HepG2 (cell line): ENCODE measurements around the gene STAB2. TPM values are rescaled to one million over a fixed set of nuclear protein-coding genes. Genes with fewer than 3 reads are reported as not detected.

Experiments
- BCLAF1 ChIP-seq: fragments of 450-650 bp; IDR thresholded peaks from 2 replicates; pipeline ENCODE4 v1.6.1; 2017; ENCODE audit warnings: mild to moderate bottlenecking
- CBFB ChIP-seq: sonication (generic); formaldehyde crosslinking; IDR thresholded peaks from 2 replicates; pipeline ENCODE4 v1.4.0; 2020; ENCODE audit warnings: missing genetic modification reagents
- FOXA1 ChIP-seq, 2 experiments: fragments of 450-650 bp in 1 of 2; sonication (generic) in 1 of 2; formaldehyde crosslinking in 1 of 2; IDR thresholded peaks; 2 replicates each; pipeline versions ENCODE4 v1.4.0 to v1.6.1; 2016 to 2020; ENCODE audit warnings: missing genetic modification reagents in 1 of 2
- GABPA ChIP-seq, 2 experiments: IDR thresholded peaks; 2 replicates each; pipeline ENCODE4 v1.6.1; 2011 to 2016; ENCODE audit warnings: low read depth in 2 of 2, low read length in 1 of 2, missing biosample characterization in 1 of 2, missing genetic modification characterization in 1 of 2
- KLF12 ChIP-seq: sonication (generic); formaldehyde crosslinking; IDR thresholded peaks from 2 replicates; pipeline ENCODE4 v1.4.0; 2020; ENCODE audit warnings: missing genetic modification reagents, borderline replicate concordance
- NCOR1 ChIP-seq: fragments of 200-600 bp; sonication (generic); IDR thresholded peaks from 2 replicates; pipeline ENCODE4 v1.7.0; 2017; ENCODE audit warnings: antibody characterized with exemption, low read length, borderline replicate concordance
- RARA ChIP-seq: IDR thresholded peaks from 2 replicates; pipeline ENCODE4 v1.6.1; 2016; ENCODE audit warnings: missing genetic modification reagents, missing compliant biosample characterization
- SAFB2 ChIP-seq: sonication (generic); formaldehyde crosslinking; IDR thresholded peaks from 2 replicates; pipeline ENCODE4 v1.5.1; 2020; ENCODE audit warnings: missing genetic modification reagents, low read depth, mild to moderate bottlenecking, borderline replicate concordance
- SKI ChIP-seq: fragments of 450-650 bp; IDR thresholded peaks from one replicate; pipeline ENCODE4 v1.6.1; 2018; ENCODE audit warnings: mild to moderate bottlenecking; ENCODE audit not compliant: partially characterized antibody
- SP1 ChIP-seq, 2 experiments: fragments of 450-650 bp in 1 of 2; sonication (generic) in 1 of 2; formaldehyde crosslinking in 1 of 2; IDR thresholded peaks; 2 replicates each; pipeline versions ENCODE4 v1.4.0 to v1.6.1; 2016 to 2020; ENCODE audit warnings: missing genetic modification reagents in 1 of 2
- TBX2 ChIP-seq: sonication (generic); formaldehyde crosslinking; IDR thresholded peaks from 2 replicates; pipeline ENCODE4 v1.5.0; 2020; ENCODE audit warnings: missing genetic modification reagents, mild to moderate bottlenecking, borderline replicate concordance
- TSC22D2 ChIP-seq: sonication (generic); formaldehyde crosslinking; IDR thresholded peaks from 2 replicates; pipeline ENCODE4 v1.5.1; 2020; ENCODE audit warnings: missing genetic modification reagents, mild to moderate bottlenecking, borderline replicate concordance
- ZBTB7B ChIP-seq: sonication (generic); formaldehyde crosslinking; IDR thresholded peaks from 2 replicates; pipeline ENCODE4 v1.4.0; 2020; ENCODE audit warnings: missing genetic modification reagents
- ZFAT ChIP-seq: sonication (generic); formaldehyde crosslinking; conservative IDR thresholded peaks from 2 replicates; pipeline ENCODE4 v1.8.1; 2023; ENCODE audit warnings: missing genetic modification reagents, inconsistent platforms
- ZNF512B ChIP-seq: sonication (generic); formaldehyde crosslinking; IDR thresholded peaks from 2 replicates; pipeline ENCODE4 v1.5.1; 2020; ENCODE audit warnings: missing genetic modification reagents, mild to moderate bottlenecking, borderline replicate concordance
- ZNF709 ChIP-seq: sonication (generic); formaldehyde crosslinking; IDR thresholded peaks from 2 replicates; pipeline ENCODE4 v1.5.0; 2020; ENCODE audit warnings: mild to moderate bottlenecking, missing genetic modification reagents
- polyA plus RNA-seq, 8 experiments: library from polyadenylated mRNA; depleted of rRNA in 3 of 8; stranded (reverse) in 7 of 8; unstranded in 1 of 8; fragments of >200 nt; fragmentation: Illumina TruSeq in 4 of 8; extraction: Trizol in 4 of 8; gene quantifications; 2 replicates each; pipeline versions ENCODE4 v1.2.1 to v1.2.3, GENCODE V29; 2011 to 2016; ENCODE audit warnings: low read depth in 4 of 8, missing spikeins in 1 of 8, mixed read lengths in 1 of 8; ENCODE audit not compliant: insufficient read depth in 1 of 8
- total RNA-seq, 5 experiments: library from RNA; depleted of rRNA; stranded (reverse); fragments of >200 nt; fragmentation: Illumina TruSeq; extraction: Trizol; gene quantifications; 2 replicates each; pipeline ENCODE4 v1.2.3, GENCODE V29; 2016; ENCODE audit warnings: low read depth in 1 of 5
- TF ChIP-seq, protein P1 (sequence below): sonication (generic); formaldehyde crosslinking; IDR thresholded peaks from 2 replicates; pipeline ENCODE4 v1.5.0; 2020; ENCODE audit warnings: mild to moderate bottlenecking, missing genetic modification reagents, borderline replicate concordance
- TF ChIP-seq, protein P2 (sequence below): sonication (generic); formaldehyde crosslinking; IDR thresholded peaks from 2 replicates; pipeline ENCODE4 v1.5.0; 2020; ENCODE audit warnings: missing genetic modification reagents

STAB2 gene
- total and polyA plus RNA-seq, 2 of the 13 experiments (the other 11 are each of a cell fraction or from before 2014, with no cell fraction given): not detected

GRCh38 chr12:103672401-103673119 is 85.5 kb downstream of the STAB2 start (continued):
- TF ChIP-seq NCOR1 (peak; percentile 51; the same call in 1 of the 2 replicates), FOXA1 (IDR thresholded peaks at IDR 0.05) (no peak), FOXA1 (CRISPR knock-in tag; IDR thresholded peaks at IDR 0.05) (peak; percentile 77), SP1 (IDR thresholded peaks at IDR 0.05) (no peak), SP1 (CRISPR knock-in tag; IDR thresholded peaks at IDR 0.05) (no peak), ZNF709 (CRISPR knock-in tag) (no peak), SAFB2 (CRISPR knock-in tag) (no peak), RARA (CRISPR knock-in tag) (no peak), CBFB (CRISPR knock-in tag) (no peak), SKI (no peak), ZNF512B (CRISPR knock-in tag) (no peak), ZFAT (CRISPR knock-in tag) (no peak), TBX2 (no peak), KLF12 (CRISPR knock-in tag) (no peak), ZBTB7B (no peak), BCLAF1 (no peak), GABPA (IDR thresholded peaks at IDR 0.05; ENCODE audit: low read depth, low read length) (no peak), GABPA (CRISPR knock-in tag; IDR thresholded peaks at IDR 0.05; ENCODE audit: low read depth) (peak; percentile 36; the same call in 1 of the 2 replicates), TSC22D2 (CRISPR knock-in tag) (no peak)
- TF ChIP-seq, protein P1, sequence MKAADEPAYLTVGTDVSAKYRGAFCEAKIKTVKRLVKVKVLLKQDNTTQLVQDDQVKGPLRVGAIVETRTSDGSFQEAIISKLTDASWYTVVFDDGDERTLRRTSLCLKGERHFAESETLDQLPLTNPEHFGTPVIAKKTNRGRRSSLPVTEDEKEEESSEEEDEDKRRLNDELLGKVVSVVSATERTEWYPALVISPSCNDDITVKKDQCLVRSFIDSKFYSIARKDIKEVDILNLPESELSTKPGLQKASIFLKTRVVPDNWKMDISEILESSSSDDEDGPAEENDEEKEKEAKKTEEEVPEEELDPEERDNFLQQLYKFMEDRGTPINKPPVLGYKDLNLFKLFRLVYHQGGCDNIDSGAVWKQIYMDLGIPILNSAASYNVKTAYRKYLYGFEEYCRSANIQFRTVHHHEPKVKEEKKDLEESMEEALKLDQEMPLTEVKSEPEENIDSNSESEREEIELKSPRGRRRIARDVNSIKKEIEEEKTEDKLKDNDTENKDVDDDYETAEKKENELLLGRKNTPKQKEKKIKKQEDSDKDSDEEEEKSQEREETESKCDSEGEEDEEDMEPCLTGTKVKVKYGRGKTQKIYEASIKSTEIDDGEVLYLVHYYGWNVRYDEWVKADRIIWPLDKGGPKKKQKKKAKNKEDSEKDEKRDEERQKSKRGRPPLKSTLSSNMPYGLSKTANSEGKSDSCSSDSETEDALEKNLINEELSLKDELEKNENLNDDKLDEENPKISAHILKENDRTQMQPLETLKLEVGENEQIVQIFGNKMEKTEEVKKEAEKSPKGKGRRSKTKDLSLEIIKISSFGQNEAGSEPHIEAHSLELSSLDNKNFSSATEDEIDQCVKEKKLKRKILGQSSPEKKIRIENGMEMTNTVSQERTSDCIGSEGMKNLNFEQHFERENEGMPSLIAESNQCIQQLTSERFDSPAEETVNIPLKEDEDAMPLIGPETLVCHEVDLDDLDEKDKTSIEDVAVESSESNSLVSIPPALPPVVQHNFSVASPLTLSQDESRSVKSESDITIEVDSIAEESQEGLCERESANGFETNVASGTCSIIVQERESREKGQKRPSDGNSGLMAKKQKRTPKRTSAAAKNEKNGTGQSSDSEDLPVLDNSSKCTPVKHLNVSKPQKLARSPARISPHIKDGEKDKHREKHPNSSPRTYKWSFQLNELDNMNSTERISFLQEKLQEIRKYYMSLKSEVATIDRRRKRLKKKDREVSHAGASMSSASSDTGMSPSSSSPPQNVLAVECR (CRISPR knock-in tag): no peak
- TF ChIP-seq, protein P2, sequence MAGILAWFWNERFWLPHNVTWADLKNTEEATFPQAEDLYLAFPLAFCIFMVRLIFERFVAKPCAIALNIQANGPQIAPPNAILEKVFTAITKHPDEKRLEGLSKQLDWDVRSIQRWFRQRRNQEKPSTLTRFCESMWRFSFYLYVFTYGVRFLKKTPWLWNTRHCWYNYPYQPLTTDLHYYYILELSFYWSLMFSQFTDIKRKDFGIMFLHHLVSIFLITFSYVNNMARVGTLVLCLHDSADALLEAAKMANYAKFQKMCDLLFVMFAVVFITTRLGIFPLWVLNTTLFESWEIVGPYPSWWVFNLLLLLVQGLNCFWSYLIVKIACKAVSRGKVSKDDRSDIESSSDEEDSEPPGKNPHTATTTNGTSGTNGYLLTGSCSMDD (CRISPR knock-in tag): no peak
